Activated CD4-positive, alpha-beta T cell treated with anti-CD3 and anti-CD28 coated beads, Interleukin-2, amount 10 ng/mL, durations not matched to agents 24 days and 14 days (primary cell): ENCODE measurements around the gene BSPRY. TPM values are rescaled to one million over a fixed set of nuclear protein-coding genes. Genes with fewer than 3 reads are reported as not detected.
"Not testable (repeated sequence)": the region's sequence is repeated elsewhere in the genome, so short reads cannot be mapped to it uniquely, and the experiment has no call there.

Experiments used
- DNase-seq: peaks from one replicate; pipeline ENCODE4 v3.0.0; 2022
- H3K27ac Mint-ChIP-seq: one replicate; pipeline ENCODE4 v1.8.0; 2022; ENCODE audit warnings: mild to moderate bottlenecking, mixed read lengths
- H3K27me3 Mint-ChIP-seq: one replicate; pipeline ENCODE4 v1.8.0; 2022; ENCODE audit warnings: mixed read lengths
- H3K36me3 Mint-ChIP-seq: one replicate; pipeline ENCODE4 v1.8.0; 2022; ENCODE audit warnings: low read depth, mild to moderate bottlenecking, mixed read lengths
- H3K4me1 Mint-ChIP-seq: one replicate; pipeline ENCODE4 v1.8.0; 2021; ENCODE audit warnings: mixed read lengths
- H3K4me3 Mint-ChIP-seq: one replicate; pipeline ENCODE4 v1.8.0; 2022; ENCODE audit warnings: mild to moderate bottlenecking, moderate library complexity, mixed read lengths
- H3K9me3 Mint-ChIP-seq: one replicate; pipeline ENCODE4 v1.8.0; 2021; ENCODE audit warnings: mixed read lengths
- intact Hi-C: fragments of 100-400 bp; cut with micrococcal nuclease; formaldehyde crosslinking; loops from one replicate; pipeline ENCODE4 v1.15.1; 2023
- total RNA-seq: library from RNA; stranded (reverse); gene quantifications from 2 replicates; pipeline ENCODE4 v1.2.3, GENCODE V29; 2022

Gene BSPRY
- total RNA-seq, 1 donor from 2014 or later: 10.6 TPM

DNA sequence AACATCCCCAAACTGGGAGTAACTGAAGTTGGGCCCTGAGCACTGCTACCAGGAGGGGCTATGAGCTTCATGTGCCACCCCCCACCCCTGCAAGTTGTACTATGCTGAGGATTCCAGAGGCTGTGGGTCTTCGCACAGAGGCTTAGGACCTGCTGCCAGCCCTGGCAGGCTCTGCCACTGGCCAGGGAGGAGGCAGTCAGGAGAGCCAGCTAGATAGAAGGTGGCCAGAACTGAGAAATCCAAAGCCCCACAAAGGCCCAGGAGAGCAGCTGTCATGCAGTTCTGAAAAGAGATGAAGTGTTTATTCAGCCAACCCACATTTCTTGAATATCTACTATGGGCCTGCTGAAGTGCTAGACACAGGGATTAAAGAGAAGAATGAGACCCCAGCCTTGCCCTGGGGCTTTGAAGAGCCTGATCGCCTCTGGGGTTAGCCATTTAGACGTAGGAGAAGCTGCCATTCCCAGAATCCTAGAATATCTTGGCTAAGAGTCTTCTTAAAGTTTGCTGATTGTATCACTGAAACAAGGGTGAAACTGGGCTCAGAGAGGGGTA, 50.4 kb downstream of the BSPRY start:
- Mint-ChIP-seq H3K4me3 (peak overlapping the region; percentile 96), H3K27ac (peak overlapping the region; percentile 51)

DNA sequence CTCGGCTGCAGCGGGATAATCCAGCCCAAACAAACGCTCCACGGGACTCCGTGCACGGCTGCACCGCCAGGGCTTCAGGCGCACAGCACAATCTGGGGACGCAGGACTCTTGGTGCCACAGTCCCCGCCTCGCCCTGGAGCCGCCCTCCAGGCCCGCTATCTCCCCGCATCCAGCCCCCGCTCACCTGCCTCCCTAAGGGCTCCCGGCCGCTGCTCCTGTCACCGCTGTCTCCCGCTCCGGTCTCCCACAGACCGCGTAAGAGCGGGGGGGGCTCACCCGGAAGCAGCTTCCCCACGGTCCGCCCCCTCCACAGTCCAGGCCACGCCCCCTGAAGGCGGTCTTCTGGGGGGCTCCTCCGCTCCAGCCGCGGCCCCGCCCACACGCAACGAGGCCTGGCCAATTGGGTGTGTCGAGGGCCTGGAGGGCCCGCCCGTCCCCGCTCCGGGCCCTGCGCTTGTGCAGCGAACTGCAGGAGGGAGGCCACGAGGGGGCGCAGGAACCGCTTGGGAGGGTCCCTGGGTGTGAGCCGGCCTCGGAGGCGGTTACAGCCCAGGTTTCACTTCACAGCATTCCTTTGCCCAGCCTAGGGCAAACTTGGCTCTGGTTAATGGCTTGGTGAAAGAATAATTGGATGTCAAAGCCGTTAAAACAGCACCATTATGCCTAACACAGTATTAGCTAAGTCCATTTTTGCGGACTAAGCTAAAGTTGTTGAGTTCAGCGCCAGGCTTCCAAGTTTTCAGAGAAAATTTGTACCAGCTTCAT, 51.9 kb downstream of the BSPRY start, which contains the start of gene ALAD:
ALAD (minus strand) TSS at position 258 of the 766 bp plus-strand sequence. CDS start 7,725 bp downstream, outside the sequence.
- peak within 1 kb of the TSS; percentile 90 for H3K27ac Mint-ChIP-seq
- no peaks in the 10 kb centered on the region for H3K27me3 Mint-ChIP-seq
- no peaks in the 10 kb centered on the region for H3K9me3 Mint-ChIP-seq
- H3K36me3 Mint-ChIP-seq: no peaks in the 10 kb centered on the region
- H3K4me3 Mint-ChIP-seq: peak within 1 kb of the TSS; percentile 96
- H3K4me1 Mint-ChIP-seq: peaks cover 23% of the 10 kb centered on the region
- DNase-seq: peak; percentile 100
- intact Hi-C loops: loop anchor here (1.0 to 2.0 kb wide), 10 partner anchors 9 to 257 kb away; partner anchors contain the start of genes C9orf43, CDC26, FKBP15 and HDHD3

More for the DNA sequence above, 50.4 kb downstream of the BSPRY start:
- no peaks in the 10 kb centered on the region for H3K36me3 Mint-ChIP-seq
- H3K9me3 Mint-ChIP-seq: no peaks in the 10 kb centered on the region
- H3K27me3 Mint-ChIP-seq: no peaks in the 10 kb centered on the region
- peaks cover 23% of the 10 kb centered on the region for H3K4me1 Mint-ChIP-seq
- intact Hi-C loops: loop anchor here (2.0 kb wide), 2 partner anchors 23 to 59 kb away; partner anchors contain the start of genes HDHD3 and WDR31
- no peak for DNase-seq

DNA sequence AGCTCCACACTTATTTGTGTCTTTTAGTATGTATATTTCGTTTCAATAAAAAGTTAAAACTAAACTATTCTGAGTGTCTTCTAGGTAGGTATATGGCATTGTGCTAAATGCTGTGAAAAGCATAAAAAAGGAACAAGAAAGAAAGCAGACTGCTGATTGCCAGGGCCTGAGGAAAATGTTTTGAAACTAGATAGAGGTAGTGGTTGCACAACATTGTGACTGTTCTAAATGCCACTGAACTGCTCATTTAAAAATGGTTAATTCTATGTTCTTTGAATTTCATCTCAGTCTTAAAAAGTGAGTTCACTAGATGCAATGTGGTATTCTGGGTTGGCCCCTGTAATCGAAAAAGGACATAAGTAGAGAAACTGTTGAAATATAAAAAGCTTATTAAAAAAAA, 54.3 kb downstream of the BSPRY start:
- Mint-ChIP-seq H3K27me3 (no peaks in the 10 kb centered on the region), H3K27ac (no peak overlapping the region), H3K36me3 (peaks cover 17% of the 10 kb centered on the region), H3K9me3 (no peaks in the 10 kb centered on the region), H3K4me1 (peaks cover 31% of the 10 kb centered on the region), H3K4me3 (no peak overlapping the region)
- DNase-seq: no peak
- intact Hi-C loops: no loop called here

DNA sequence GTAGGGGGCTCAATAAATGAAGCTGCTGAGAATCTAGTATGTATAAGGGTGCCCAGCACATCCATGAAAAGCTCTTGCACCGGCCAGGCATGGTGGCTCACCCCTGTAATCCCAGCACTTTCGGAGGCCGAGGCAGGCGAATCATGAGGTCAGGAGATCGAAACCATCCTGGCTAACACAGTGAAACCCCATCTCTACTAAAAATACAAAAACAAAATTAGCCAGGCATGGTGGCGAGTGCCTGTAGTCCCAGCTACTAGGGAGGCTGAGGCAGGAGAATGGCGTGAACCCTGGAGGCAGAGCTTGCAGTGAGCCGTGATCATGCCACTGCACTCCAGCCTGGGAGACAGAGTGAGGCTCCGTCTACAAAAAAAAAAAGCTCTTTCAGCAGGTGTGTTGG, 57.0 kb downstream of the BSPRY start:
- Mint-ChIP-seq H3K36me3 (peaks cover 34% of the 10 kb centered on the region), H3K4me1 (peaks cover 24% of the 10 kb centered on the region)
- DNase-seq, intact Hi-C loops, H3K9me3 Mint-ChIP-seq, H3K4me3 Mint-ChIP-seq, H3K27ac Mint-ChIP-seq, H3K27me3 Mint-ChIP-seq: not testable (repeated sequence)

DNA sequence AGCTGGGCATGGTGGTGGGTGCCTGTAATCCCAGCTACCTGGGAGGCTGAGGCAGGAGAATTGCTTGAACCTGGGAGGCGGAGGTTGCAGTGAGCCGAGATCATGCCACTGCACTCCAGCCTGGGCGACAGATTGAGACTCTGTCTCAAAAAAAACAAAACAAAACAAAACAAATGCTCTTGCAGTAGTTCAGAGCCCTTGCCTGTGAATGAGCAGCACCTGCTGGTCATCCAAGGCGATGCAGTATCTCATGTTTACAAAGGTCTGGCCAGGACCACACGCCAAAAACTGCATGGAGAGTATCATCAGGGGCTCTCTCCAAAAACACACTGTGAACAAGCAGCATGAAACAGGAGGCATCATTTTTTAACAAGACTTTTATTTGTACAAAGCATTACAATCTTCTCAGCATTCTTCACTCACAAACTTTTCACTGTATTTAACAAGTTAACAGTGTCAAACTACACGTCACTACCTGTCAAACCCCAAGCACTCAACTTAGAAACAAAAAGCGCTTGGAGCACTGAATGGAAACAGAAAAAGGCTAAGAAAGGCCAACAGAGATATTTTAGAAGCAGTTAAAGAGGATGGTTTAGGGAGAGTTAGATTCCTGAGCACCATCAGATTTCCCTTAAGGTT, 57.7 kb downstream of the BSPRY start:
- intact Hi-C loops: loop anchor here (1.0 kb wide), 1 partner anchor 98 kb away; no protein-coding TSS in a partner anchor
- not testable (repeated sequence) for H3K9me3 Mint-ChIP-seq, H3K27me3 Mint-ChIP-seq
- H3K4me1 Mint-ChIP-seq: peaks cover 20% of the 10 kb centered on the region
- peaks cover 34% of the 10 kb centered on the region for H3K36me3 Mint-ChIP-seq
- DNase-seq: peak; percentile 90
- peak overlapping the region; percentile 26 for H3K4me3 Mint-ChIP-seq
- peak overlapping the region; percentile 39 for H3K27ac Mint-ChIP-seq

DNA sequence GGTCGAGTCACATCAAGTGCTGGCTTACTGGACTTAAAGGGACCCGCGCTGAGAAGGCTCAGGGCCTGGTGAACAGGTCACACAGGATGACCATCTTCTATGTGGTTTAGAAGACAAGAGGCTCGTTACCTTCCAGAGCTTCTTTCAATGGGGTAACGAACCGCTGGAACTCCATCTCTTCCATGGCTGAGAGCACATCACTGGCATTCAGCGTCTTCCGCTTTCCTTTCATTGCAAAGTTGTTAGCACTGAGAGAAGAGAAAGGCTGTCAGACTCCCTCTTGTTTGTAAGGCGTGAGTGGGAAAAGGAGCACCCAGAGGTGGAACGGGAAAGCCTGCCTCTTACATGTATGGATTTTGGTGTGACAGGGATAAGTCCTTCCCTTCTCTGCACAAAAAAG, 60.1 kb downstream of the BSPRY start:
- DNase-seq: no peak
- H3K27me3 Mint-ChIP-seq: no peaks in the 10 kb centered on the region
- peak overlapping the region; percentile 97 for H3K4me3 Mint-ChIP-seq
- intact Hi-C loops: no loop called here
- no peaks in the 10 kb centered on the region for H3K9me3 Mint-ChIP-seq
- H3K27ac Mint-ChIP-seq: peak overlapping the region; percentile 99
- peaks cover 34% of the 10 kb centered on the region for H3K36me3 Mint-ChIP-seq
- peaks cover 20% of the 10 kb centered on the region for H3K4me1 Mint-ChIP-seq

DNA sequence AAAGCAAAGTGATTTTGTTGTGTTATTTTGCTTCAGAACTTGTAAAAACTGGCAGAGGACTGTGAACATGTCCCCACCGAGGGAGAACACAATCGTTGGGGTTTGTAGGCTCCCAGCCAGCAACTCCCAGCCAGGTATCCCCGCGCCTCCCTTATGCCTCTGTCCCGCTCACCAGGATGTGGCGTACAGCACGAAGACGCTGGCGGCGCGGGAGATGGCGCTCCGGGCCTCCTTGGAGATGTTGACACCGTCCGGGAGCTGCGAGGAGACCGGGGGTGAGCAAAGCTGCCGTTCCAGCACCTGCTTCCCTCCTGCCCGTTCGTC, 60.5 kb downstream of the BSPRY start:
- Mint-ChIP-seq H3K36me3 (peaks cover 34% of the 10 kb centered on the region), H3K9me3 (no peaks in the 10 kb centered on the region), H3K27ac (peak overlapping the region; percentile 99), H3K4me3 (peak overlapping the region; percentile 97), H3K27me3 (no peaks in the 10 kb centered on the region), H3K4me1 (peaks cover 20% of the 10 kb centered on the region)
- intact Hi-C loops: loop anchor here (1.0 to 2.0 kb wide), 12 partner anchors 9 to 1779 kb away; partner anchors contain the start of genes ALAD, CDC26, DNAJC25 and FKBP15
- DNase-seq: no peak

DNA sequence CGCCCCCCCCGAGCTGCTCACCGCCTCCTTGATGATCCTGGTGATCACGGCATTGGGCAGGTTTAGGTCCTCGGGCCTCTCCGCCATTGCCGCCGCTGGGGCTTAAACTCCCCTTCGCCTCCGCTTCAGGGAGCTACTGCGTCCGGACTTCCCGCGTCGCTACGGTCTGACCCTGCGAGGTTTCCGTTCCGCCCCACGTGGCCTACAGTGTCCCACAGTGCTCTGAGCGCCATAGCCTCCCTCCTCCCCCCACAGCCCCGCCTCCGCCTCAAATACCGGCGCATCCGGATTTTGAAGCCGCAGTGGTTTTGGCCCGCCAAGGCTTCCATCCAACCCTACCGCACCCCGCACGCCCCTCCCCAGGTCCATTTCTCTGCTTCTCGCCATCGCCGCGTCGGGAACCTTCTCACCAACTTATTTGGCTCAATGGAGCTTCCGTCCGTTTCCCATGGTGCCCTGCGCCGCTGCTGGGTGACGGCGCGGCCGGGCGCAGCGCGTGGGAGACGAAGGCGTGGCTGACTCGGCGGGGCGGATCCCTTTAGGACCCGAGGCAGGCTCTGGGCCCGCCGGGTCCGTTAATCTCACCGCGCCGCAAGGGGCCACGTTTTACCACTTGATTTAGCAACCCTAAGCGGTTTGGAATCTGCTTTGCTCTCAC, 61.0 kb downstream of the BSPRY start, which contains the start of the genes C9orf43 and POLE3:
C9orf43 (plus strand) TSS at position 541 of the 658 bp plus-strand sequence. CDS start 2,747 bp downstream, outside the sequence.
POLE3 (minus strand) TSS at position 469 of the 658 bp plus-strand sequence; CDS start at position 87, 382 bp downstream.
- intact Hi-C loops: loop anchor here (1.0 to 2.0 kb wide), 12 partner anchors 9 to 1780 kb away; partner anchors contain the start of genes ALAD, CDC26, DNAJC25 and FKBP15
- Mint-ChIP-seq H3K9me3 (no peaks in the 10 kb centered on the region), H3K4me3 (peak within 1 kb of the TSS; percentile 97), H3K4me1 (peaks cover 20% of the 10 kb centered on the region), H3K27me3 (no peaks in the 10 kb centered on the region), H3K36me3 (peaks cover 34% of the 10 kb centered on the region), H3K27ac (peak within 1 kb of the TSS; percentile 99)
- peak; percentile 99 for DNase-seq

DNA sequence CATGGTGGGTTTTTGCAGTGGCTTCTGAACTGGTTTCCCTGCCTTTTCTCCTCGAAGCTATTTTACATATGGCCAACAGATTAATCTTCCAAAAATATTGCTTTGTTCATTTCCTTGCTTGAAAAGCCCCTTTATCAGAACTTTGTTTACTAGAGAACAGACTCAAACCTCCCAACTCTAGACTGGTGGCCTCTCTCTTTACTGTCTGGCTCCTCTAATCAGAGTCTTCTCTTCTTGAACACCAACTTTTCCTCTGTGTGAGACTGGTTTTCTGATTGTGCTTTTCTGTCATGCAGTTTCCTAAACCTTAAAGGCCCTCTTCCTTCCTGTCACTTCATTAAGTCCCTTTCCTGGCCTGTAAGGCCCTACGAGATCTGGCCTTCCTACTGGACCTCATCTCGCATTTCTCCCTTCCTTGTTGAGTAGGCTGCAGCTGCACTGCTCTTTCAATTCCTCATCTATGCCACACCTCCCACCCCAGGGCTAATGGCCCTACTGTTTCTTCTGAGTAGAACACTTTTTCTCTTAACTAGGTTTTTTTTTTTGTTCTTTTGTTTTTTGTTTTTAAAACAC, 66.9 kb downstream of the BSPRY start:
- H3K9me3 Mint-ChIP-seq: no peaks in the 10 kb centered on the region
- H3K4me3 Mint-ChIP-seq: no peak overlapping the region
- no peak overlapping the region for H3K27ac Mint-ChIP-seq
- H3K36me3 Mint-ChIP-seq: no peaks in the 10 kb centered on the region
- H3K27me3 Mint-ChIP-seq: peaks cover 7% of the 10 kb centered on the region
- DNase-seq: no peak
- intact Hi-C loops: no loop called here
- no peaks in the 10 kb centered on the region for H3K4me1 Mint-ChIP-seq

DNA sequence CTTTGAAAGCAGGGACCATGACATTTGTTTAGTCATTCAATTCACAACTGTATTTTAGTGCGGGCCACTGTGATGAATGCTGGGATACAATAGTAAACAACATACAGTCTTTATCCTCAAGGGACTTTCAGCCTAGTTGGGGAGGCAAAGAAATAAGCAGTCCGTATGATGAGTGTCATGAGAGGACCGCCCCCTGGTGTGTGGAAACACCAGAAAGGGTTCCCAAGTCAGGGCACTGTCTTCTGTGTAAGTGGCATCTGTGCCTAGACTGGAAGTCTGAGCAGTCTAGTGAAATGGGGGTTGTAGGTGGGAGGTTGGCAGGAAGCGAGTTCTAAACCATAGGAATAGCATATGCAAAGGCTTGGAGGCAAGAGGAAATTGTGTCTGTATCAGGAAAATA, 68.0 kb downstream of the BSPRY start:
- DNase-seq: no peak
- intact Hi-C loops: no loop called here
- Mint-ChIP-seq H3K4me3 (no peak overlapping the region), H3K27ac (no peak overlapping the region), H3K4me1 (no peaks in the 10 kb centered on the region), H3K36me3 (no peaks in the 10 kb centered on the region), H3K9me3 (no peaks in the 10 kb centered on the region), H3K27me3 (peaks cover 7% of the 10 kb centered on the region)

Other genes starting within 250 kb of the BSPRY start
- gene SLC31A2, start 198.5 kb upstream of the BSPRY start, total RNA-seq: 4.5 and 5.3 TPM in 2 replicates
- 33.9 and 36.7 TPM in 2 replicates for gene FKBP15, start 128.3 kb upstream of the BSPRY start, total RNA-seq
- gene SLC31A1, start 128.0 kb upstream of the BSPRY start, total RNA-seq: 18.6 and 20.0 TPM in 2 replicates
- gene CDC26, start 74.0 kb upstream of the BSPRY start, total RNA-seq: 52.0 and 57.4 TPM in 2 replicates
- gene PRPF4, start 73.9 kb upstream of the BSPRY start, total RNA-seq: 63.6 and 64.6 TPM in 2 replicates
- 0.12 TPM in 1 of 2 replicates, not detected in the other for gene RNF183, start 46.2 kb upstream of the BSPRY start, total RNA-seq
- gene WDR31, start 9.3 kb upstream of the BSPRY start, total RNA-seq: 2.2 and 2.7 TPM in 2 replicates
- gene HDHD3, start 27.4 kb downstream of the BSPRY start, total RNA-seq: 16.5 and 17.8 TPM in 2 replicates
- 23.5 and 24.9 TPM in 2 replicates for gene ALAD, start 51.7 kb downstream of the BSPRY start, total RNA-seq
- gene POLE3, start 61.1 kb downstream of the BSPRY start, total RNA-seq: 81.4 and 84.4 TPM in 2 replicates
- 0.51 and 0.52 TPM in 2 replicates for gene C9orf43, start 61.2 kb downstream of the BSPRY start, total RNA-seq
- gene RGS3, start 114.2 kb downstream of the BSPRY start, total RNA-seq: 113 and 122 TPM in 2 replicates